ENCODE data around the gene SDHAF3. TPM values are rescaled to one million over a fixed set of nuclear protein-coding genes. Genes with fewer than 3 reads are reported as not detected.

Gene SDHAF3
- total and polyA plus RNA-seq, 2 donors (not counting 1 experiment from before 2014, with no cell fraction given), result 7.5 to 20.2 TPM

DNA sequence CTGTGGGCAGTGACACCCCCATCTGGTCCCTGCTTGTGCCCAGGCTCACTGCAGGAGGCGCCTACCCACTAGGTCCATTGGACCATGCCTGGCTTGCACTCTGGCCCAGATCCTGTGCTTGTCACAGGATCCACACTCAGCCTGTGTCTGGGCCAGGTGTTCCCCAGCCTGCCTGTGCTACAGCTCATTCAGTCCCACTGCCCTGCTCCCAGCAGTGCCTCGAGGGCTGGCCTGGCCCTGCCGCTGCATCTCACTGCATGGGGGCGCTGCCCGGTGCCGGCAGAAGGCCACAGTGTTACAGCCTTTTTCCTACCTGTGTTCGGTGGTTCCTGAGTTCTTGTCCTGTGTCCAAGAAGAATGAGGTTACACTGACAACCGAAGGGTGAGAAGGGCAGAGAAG lies 21.3 kb downstream of the SDHAF3 start:
- intact Hi-C loops (cut with micrococcal nuclease), result no loop called here
- H3K4me3 Mint-ChIP-seq, result no peak overlapping the region

DNA sequence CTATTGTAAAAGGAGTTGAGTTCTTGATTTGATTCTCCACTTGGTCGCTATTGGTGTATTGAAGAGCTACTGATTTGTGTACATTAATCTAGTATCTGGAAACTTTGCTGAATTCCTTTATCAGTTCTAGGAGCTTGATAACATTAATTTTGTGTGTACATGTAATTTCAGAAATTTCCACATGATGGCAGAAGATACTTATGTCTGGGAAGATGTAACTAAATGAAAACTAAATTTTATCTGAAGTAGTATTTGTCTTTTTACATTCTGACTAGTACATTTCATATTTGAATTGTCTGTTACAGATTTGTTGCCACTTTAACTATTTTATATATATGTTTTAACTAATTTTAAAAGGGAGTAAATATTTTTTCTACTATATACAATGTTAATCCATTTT lies 27.6 kb downstream of the SDHAF3 start:
- Histone ChIP-seq H3K27me3 (replicated peaks in 1 of 4; ENCODE audit: control extremely low read depth in 1 of 4, control insufficient read depth in 3 of 4, insufficient read depth in 4 of 4, low read length in 3 of 4) (no peaks in the 10 kb centered on the region), H2AFZ (ENCODE audit: insufficient read depth, low read depth, low read length, poor library complexity, severe bottlenecking) (no peak overlapping the region), H3K9ac (ENCODE audit: low read length) (no peak overlapping the region), H3K79me2 (ENCODE audit: control insufficient read depth, insufficient read depth, low read length) (no peaks in the 10 kb centered on the region), H3K36me3 (replicated peaks in 1 of 2; ENCODE audit: control extremely low read depth in 1 of 2, control insufficient read depth in 1 of 2, extremely low read depth in 1 of 2, insufficient read depth in 2 of 2, low read length in 1 of 2) (no peaks in the 10 kb centered on the region), H3K4me3 (ENCODE audit: control extremely low read depth in 1 of 5, extremely low read depth in 1 of 5, insufficient read depth in 1 of 5, low read depth in 2 of 5, low read length in 4 of 5) (no peak overlapping the region), H3K9me3 (ENCODE audit: control extremely low read depth in 1 of 3, control insufficient read depth in 2 of 3, insufficient read depth in 1 of 3, low read length in 2 of 3) (peaks cover 0 to 13% (median 5%) of the 10 kb centered on the region in 3 donors), H3K4me2 (replicated peaks; ENCODE audit: low read depth, low read length, poor library complexity, severe bottlenecking) (no peak overlapping the region), H4K20me1 (ENCODE audit: control insufficient read depth, insufficient read depth, low read length, poor library complexity, severe bottlenecking) (no peaks in the 10 kb centered on the region), H3K27ac (ENCODE audit: low read length in 2 of 2) (no peak overlapping the region), H3K4me1 (ENCODE audit: control insufficient read depth in 2 of 2, insufficient read depth in 2 of 2, low read length in 2 of 2) (no peaks in the 10 kb centered on the region)
- H3K9me3 Mint-ChIP-seq (ENCODE audit: insufficient read depth), result peaks cover 6% of the 10 kb centered on the region
- ChIA-PET POLR2A (interaction anchor here (0.7 kb wide), 1 partner anchor 26 kb away, joined by 3 read pairs; no protein-coding TSS in a partner anchor), CTCF (interaction anchor here (1.1 to 1.2 kb wide), 2 partner anchors 35 to 691 kb away, joined by 3 to 5 read pairs; no protein-coding TSS in a partner anchor)
- H3K4me1 Mint-ChIP-seq, result peaks cover 2% of the 10 kb centered on the region
- WGBS (ENCODE audit: insufficient coverage), result no CpG with 5 or more reads among the region's 1 CpG
- ATAC-seq (ENCODE audit: low read depth), result no peak
- H3K4me3 Mint-ChIP-seq, result no peak overlapping the region
- peak; percentile 12 for DNase-seq
- intact Hi-C loops (cut with micrococcal nuclease), result no loop called here
- no peak overlapping the region for H3K27ac Mint-ChIP-seq
- H3K27me3 Mint-ChIP-seq, result no peaks in the 10 kb centered on the region
- TF ChIP-seq, protein P1, sequence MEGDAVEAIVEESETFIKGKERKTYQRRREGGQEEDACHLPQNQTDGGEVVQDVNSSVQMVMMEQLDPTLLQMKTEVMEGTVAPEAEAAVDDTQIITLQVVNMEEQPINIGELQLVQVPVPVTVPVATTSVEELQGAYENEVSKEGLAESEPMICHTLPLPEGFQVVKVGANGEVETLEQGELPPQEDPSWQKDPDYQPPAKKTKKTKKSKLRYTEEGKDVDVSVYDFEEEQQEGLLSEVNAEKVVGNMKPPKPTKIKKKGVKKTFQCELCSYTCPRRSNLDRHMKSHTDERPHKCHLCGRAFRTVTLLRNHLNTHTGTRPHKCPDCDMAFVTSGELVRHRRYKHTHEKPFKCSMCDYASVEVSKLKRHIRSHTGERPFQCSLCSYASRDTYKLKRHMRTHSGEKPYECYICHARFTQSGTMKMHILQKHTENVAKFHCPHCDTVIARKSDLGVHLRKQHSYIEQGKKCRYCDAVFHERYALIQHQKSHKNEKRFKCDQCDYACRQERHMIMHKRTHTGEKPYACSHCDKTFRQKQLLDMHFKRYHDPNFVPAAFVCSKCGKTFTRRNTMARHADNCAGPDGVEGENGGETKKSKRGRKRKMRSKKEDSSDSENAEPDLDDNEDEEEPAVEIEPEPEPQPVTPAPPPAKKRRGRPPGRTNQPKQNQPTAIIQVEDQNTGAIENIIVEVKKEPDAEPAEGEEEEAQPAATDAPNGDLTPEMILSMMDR (IDR thresholded peaks at IDR 0.05), result peak; percentile 60
- no peak for TF ChIP-seq EZH2 (IDR thresholded peaks at IDR 0.05; ENCODE audit: borderline replicate concordance, insufficient read depth, low read depth, low read length, poor library complexity, severe bottlenecking)

More for the DNA sequence above, 21.3 kb downstream of the SDHAF3 start:
- WGBS (ENCODE audit: insufficient coverage), result 96% methylated on average over 8 of the region's 8 CpGs
- peaks cover 5 to 31% (median 18%) of the 10 kb centered on the region in 3 donors for H3K9me3 ChIP-seq (ENCODE audit: control extremely low read depth in 1 of 3, control insufficient read depth in 2 of 3, insufficient read depth in 1 of 3, low read length in 2 of 3)
- H3K79me2 ChIP-seq (ENCODE audit: control insufficient read depth, insufficient read depth, low read length), result no peaks in the 10 kb centered on the region
- Mint-ChIP-seq H3K27ac (no peak overlapping the region), H3K4me1 (no peaks in the 10 kb centered on the region), H3K9me3 (ENCODE audit: insufficient read depth) (peaks cover 14% of the 10 kb centered on the region), H3K27me3 (no peaks in the 10 kb centered on the region)
- H3K36me3 ChIP-seq (replicated peaks in 1 of 2; ENCODE audit: control extremely low read depth in 1 of 2, control insufficient read depth in 1 of 2, extremely low read depth in 1 of 2, insufficient read depth in 2 of 2, low read length in 1 of 2), result peaks cover 0 to 3% of the 10 kb centered on the region in 2 experiments
- no peak overlapping the region for H2AFZ ChIP-seq (ENCODE audit: insufficient read depth, low read depth, low read length, poor library complexity, severe bottlenecking)
- no peak overlapping the region for H3K9ac ChIP-seq (ENCODE audit: low read length)
- TF ChIP-seq, protein P1 (IDR thresholded peaks at IDR 0.05), result no peak
- no peak for TF ChIP-seq EZH2 (IDR thresholded peaks at IDR 0.05; ENCODE audit: borderline replicate concordance, insufficient read depth, low read depth, low read length, poor library complexity, severe bottlenecking)
- ChIA-PET POLR2A (no interaction called here), CTCF (no interaction called here)
- H3K27me3 ChIP-seq (replicated peaks in 1 of 4; ENCODE audit: control extremely low read depth in 1 of 4, control insufficient read depth in 3 of 4, insufficient read depth in 4 of 4, low read length in 3 of 4), result no peaks in the 10 kb centered on the region
- H4K20me1 ChIP-seq (ENCODE audit: control insufficient read depth, insufficient read depth, low read length, poor library complexity, severe bottlenecking), result no peaks in the 10 kb centered on the region
- H3K4me2 ChIP-seq (replicated peaks; ENCODE audit: low read depth, low read length, poor library complexity, severe bottlenecking), result no peak overlapping the region
- no peak for DNase-seq
- no peak overlapping the region for H3K27ac ChIP-seq (ENCODE audit: low read length in 2 of 2)
- ATAC-seq (ENCODE audit: low read depth), result no peak
- no peaks in the 10 kb centered on the region for H3K4me1 ChIP-seq (ENCODE audit: control insufficient read depth in 2 of 2, insufficient read depth in 2 of 2, low read length in 2 of 2)
- no peak overlapping the region for H3K4me3 ChIP-seq (ENCODE audit: control extremely low read depth in 1 of 5, extremely low read depth in 1 of 5, insufficient read depth in 1 of 5, low read depth in 2 of 5, low read length in 4 of 5)
